ENCODE data around the gene EEF1AKMT3. TPM values are rescaled to one million over a fixed set of nuclear protein-coding genes. Genes with fewer than 3 reads are reported as not detected.
A peak's percentile ranks its signal among the peaks of the same experiment; 100 is the strongest.
"Not testable (repeated sequence)": the region's sequence is repeated elsewhere in the genome, so short reads cannot be mapped to it uniquely, and the experiment has no call there.

The EEF1AKMT3 gene
- total RNA-seq, 2 experiments from 2014 or later, result 3.1 to 3.2 TPM

DNA sequence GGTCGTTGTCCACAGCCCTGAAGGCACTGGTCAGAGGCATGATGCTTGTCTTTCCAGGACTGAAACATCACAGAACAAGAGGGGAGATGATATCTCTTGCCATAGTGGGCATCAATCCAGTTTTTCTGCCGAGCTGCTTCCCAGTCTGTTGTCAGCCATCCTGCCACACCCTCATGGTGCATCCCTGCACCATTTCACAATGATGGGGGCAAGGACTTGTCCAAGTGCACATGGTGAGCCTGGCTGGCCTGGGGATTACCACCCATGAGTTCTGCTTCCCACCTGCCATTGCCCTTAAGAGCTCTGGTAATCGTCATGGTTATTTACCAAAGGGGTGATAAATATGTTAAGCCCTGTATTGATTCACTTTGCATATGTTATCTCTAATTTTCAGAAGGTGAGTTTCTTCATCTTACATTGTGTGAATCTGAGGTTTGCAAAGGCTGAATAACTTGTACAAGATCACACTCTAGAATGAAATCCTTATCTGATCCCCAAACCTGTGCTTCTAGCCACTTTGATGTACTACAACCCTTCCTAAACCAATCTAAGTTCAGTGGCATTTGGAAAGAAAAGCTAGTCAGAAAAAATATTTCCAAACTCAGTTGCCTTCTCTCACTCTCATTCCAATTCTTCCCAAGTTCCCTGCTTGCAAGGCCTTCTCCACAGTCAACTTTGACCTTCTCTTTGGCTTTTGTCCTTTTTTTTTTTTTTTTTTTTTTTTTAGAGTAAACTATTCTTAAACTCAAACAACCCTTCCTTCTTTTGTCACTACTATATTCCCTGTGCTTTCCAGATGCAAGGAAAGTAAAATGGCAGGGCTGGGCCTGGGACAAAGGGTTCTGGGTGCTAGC, 43.8 kb downstream of the EEF1AKMT3 start:
- Mint-ChIP-seq H3K9me3 (ENCODE audit: insufficient read depth) (no peaks in the 10 kb centered on the region), H3K36me3 (ENCODE audit: low read depth) (peaks cover 14% of the 10 kb centered on the region), H3K4me3 (no peak overlapping the region), H3K27ac (peak overlapping the region; percentile 20), H3K4me1 (ENCODE audit: low read depth) (no peaks in the 10 kb centered on the region), H3K27me3 (ENCODE audit: low read depth) (no peaks in the 10 kb centered on the region)
- ChIA-PET CTCF (interaction anchor here (2.6 to 7.4 kb wide), 2 partner anchors 13 to 88 kb away, joined by 14 to 38 read pairs; no protein-coding TSS in a partner anchor), POLR2A (no interaction called here)
- no peak for DNase-seq
- ATAC-seq, result no peak

DNA sequence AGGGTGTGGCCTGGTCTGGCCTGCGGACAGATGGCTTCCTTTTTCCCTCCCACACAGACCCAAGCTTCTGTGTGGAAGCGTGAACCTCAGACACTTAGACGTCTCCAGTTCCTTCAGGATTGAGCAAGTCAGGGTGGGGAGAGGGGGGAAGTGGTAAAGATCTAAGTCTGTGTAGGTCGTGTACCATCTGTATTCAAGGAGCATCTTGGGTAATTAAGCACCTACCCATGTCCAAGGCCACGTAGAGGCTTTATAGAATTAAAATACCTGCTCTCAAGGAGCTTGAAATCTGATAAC, 44.4 kb downstream of the EEF1AKMT3 start:
- no peak overlapping the region for H3K27ac Mint-ChIP-seq
- no peak for DNase-seq
- H3K27me3 Mint-ChIP-seq (ENCODE audit: low read depth), result no peaks in the 10 kb centered on the region
- CTCF ChIA-PET, result interaction anchor here (1.1 to 7.4 kb wide), 3 partner anchors 13 to 88 kb away, joined by 3 to 38 read pairs (median 14); no protein-coding TSS in a partner anchor
- ATAC-seq, result no peak
- H3K36me3 Mint-ChIP-seq (ENCODE audit: low read depth), result peaks cover 15% of the 10 kb centered on the region
- H3K9me3 Mint-ChIP-seq (ENCODE audit: insufficient read depth), result no peaks in the 10 kb centered on the region
- H3K4me1 Mint-ChIP-seq (ENCODE audit: low read depth), result no peaks in the 10 kb centered on the region
- POLR2A ChIA-PET, result no interaction called here
- H3K4me3 Mint-ChIP-seq, result no peak overlapping the region

DNA sequence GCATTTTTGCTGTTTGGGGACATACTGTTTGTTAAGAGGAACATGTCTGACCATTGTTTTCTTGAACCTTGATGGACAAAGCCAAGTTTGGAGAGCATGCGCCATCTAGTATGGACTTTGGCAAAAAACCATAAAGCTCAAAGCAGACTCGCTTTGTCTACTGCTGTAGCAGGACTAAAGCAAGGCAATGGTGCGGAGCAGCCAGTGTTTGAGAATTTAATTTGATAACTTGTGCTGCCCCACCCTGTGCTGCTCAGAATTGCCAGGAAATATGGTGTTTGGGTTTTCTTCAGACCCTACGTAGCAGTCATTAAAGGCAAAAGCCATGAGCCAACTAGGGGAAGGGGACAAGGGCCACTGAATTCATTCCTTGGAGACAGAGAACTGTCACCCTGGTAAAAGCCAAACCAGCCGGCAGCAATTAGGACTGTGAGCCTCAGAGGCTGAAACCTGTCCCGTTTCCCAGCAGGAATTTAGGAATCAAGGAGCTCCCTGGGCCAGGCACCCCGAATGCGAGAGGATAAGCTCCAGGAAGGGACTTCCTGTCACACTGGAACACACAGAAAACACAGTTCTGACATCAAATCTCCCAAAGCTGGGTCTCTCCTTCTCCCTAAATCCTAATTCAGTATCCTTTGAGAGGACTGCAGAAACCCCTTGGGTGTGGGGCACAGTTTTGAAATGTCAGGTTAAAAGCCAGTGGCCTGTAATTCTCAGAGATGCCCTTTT, 45.0 kb downstream of the EEF1AKMT3 start:
- ChIA-PET POLR2A (no interaction called here), CTCF (interaction anchor here (1.1 to 7.4 kb wide), 5 partner anchors 14 to 87 kb away, joined by 3 to 38 read pairs (median 6); no protein-coding TSS in a partner anchor)
- no peak overlapping the region for H3K4me3 Mint-ChIP-seq
- no peaks in the 10 kb centered on the region for H3K4me1 Mint-ChIP-seq (ENCODE audit: low read depth)
- no peak overlapping the region for H3K27ac Mint-ChIP-seq
- DNase-seq (no peak), ATAC-seq (no peak)
- H3K36me3 Mint-ChIP-seq (ENCODE audit: low read depth), result peaks cover 18% of the 10 kb centered on the region
- no peaks in the 10 kb centered on the region for H3K9me3 Mint-ChIP-seq (ENCODE audit: insufficient read depth)
- no peaks in the 10 kb centered on the region for H3K27me3 Mint-ChIP-seq (ENCODE audit: low read depth)

DNA sequence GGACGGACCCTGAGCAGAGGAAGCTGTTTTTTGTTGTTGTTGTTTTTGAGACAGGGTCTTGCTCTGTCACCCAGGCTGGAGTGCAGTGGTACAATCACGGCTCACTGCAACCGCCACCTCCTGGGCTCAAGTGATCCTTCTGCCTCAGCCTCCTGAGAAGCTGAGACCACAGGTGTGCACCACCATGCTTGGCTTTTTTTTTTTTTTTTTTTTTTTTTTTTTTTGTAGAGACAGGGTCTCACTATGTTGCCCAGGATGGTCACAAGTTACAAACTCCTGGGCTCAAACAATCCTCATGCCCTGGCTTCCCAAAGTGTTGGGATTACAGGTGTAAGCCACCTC, 45.5 kb downstream of the EEF1AKMT3 start:
- not testable (repeated sequence) for H3K27ac Mint-ChIP-seq; H3K4me3 Mint-ChIP-seq; H3K27me3 Mint-ChIP-seq (ENCODE audit: low read depth); H3K4me1 Mint-ChIP-seq (ENCODE audit: low read depth); H3K9me3 Mint-ChIP-seq (ENCODE audit: insufficient read depth); ATAC-seq; DNase-seq
- ChIA-PET CTCF (interaction anchor here (1.1 to 7.4 kb wide), 5 partner anchors 14 to 86 kb away, joined by 3 to 38 read pairs (median 6); no protein-coding TSS in a partner anchor), POLR2A (interaction anchor here (0.7 kb wide), 1 partner anchor 24 kb away, joined by 3 read pairs; no protein-coding TSS in a partner anchor)
- peaks cover 22% of the 10 kb centered on the region for H3K36me3 Mint-ChIP-seq (ENCODE audit: low read depth)

DNA sequence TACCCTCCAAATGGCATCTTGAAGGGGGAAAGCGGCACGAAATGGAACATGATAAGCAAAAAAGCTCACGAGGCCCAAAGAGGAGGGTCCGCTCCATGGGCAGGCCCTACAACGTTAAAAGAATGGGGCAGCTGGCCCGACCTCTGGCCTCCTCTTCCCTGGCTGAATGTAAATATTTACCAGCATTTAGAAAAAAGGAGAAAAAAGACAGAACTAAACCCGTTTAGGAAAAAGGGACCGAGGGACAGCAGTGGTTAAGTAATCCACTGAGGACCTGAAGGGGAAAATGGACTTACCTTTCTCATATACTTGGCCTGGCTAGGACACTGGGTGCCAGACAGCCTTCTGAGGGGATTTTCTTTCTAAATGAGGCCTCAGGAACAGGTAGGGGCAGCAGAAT, 47.7 kb downstream of the EEF1AKMT3 start:
- POLR2A ChIA-PET; H3K4me3 Mint-ChIP-seq; DNase-seq; H3K4me1 Mint-ChIP-seq (ENCODE audit: low read depth); H3K27ac Mint-ChIP-seq; H3K9me3 Mint-ChIP-seq (ENCODE audit: insufficient read depth); H3K27me3 Mint-ChIP-seq (ENCODE audit: low read depth); ATAC-seq: not testable (repeated sequence)
- CTCF ChIA-PET, result interaction anchor here (1.2 kb wide), 1 partner anchor 18 kb away, joined by 5 read pairs; no protein-coding TSS in a partner anchor
- peaks cover 37% of the 10 kb centered on the region for H3K36me3 Mint-ChIP-seq (ENCODE audit: low read depth)

DNA sequence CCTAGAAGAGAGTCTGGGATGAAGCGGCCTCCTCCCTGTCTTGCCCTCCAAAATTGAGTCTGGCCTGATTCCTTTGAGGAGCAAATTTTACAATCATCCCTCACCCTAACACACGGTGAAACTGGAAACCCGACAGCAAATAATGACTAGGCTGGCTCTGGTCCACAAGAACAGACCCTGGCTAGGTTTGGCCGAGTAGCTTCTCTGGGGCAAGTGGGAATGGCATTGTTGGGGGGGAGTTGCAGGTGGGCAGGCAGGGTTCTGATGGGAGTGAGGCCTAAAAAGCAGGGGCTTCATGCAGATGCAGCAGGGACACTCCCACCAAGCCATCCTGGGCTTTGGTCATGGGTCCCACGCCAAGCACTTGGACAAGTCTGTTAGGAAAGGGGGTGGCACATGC, 48.6 kb downstream of the EEF1AKMT3 start:
- H3K4me3 Mint-ChIP-seq; H3K27ac Mint-ChIP-seq; ATAC-seq; H3K27me3 Mint-ChIP-seq (ENCODE audit: low read depth); H3K9me3 Mint-ChIP-seq (ENCODE audit: insufficient read depth); H3K4me1 Mint-ChIP-seq (ENCODE audit: low read depth); DNase-seq; POLR2A ChIA-PET: not testable (repeated sequence)
- peaks cover 44% of the 10 kb centered on the region for H3K36me3 Mint-ChIP-seq (ENCODE audit: low read depth)
- CTCF ChIA-PET, result interaction anchor here (1.2 kb wide), 1 partner anchor 19 kb away, joined by 5 read pairs; no protein-coding TSS in a partner anchor

DNA sequence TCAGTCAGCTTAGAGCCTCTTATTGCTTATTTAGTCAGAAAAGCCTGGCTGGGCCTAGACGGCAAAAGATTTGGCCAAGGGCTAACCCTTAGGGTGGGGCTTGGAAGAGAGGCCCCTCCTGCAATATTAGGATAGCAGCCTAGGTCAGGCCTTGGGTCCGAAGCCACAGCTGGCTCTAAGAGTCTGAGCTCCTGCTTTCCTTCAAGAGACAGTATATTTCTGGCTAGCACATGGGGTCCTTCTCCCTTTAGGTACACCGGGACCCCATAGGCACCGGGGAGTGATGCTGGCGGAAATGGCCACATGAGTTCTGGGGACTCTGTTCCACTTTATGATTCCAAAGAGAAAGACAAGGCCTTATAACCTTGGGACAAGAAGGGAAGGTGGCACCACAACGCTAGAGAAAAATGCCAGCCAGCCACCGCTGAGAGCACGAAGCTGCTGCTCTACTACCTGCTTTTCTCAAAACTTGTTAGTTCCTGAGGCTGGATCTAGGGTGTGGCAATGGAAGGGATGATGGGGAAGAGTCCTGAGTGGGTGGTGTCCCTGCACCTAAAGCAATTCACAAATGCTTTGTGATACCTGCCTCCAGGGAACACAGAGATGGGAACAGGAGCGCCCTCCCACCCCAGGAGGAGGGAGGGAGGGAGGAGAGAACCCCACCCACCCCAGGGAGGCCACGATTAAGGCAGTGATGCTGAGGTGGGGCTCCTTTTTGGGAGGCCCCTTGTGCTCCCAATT, 49.2 kb downstream of the EEF1AKMT3 start:
- CTCF ChIA-PET, result interaction anchor here (1.2 kb wide), 1 partner anchor 19 kb away, joined by 5 read pairs; no protein-coding TSS in a partner anchor
- H3K27me3 Mint-ChIP-seq (ENCODE audit: low read depth), result no peaks in the 10 kb centered on the region

DNA sequence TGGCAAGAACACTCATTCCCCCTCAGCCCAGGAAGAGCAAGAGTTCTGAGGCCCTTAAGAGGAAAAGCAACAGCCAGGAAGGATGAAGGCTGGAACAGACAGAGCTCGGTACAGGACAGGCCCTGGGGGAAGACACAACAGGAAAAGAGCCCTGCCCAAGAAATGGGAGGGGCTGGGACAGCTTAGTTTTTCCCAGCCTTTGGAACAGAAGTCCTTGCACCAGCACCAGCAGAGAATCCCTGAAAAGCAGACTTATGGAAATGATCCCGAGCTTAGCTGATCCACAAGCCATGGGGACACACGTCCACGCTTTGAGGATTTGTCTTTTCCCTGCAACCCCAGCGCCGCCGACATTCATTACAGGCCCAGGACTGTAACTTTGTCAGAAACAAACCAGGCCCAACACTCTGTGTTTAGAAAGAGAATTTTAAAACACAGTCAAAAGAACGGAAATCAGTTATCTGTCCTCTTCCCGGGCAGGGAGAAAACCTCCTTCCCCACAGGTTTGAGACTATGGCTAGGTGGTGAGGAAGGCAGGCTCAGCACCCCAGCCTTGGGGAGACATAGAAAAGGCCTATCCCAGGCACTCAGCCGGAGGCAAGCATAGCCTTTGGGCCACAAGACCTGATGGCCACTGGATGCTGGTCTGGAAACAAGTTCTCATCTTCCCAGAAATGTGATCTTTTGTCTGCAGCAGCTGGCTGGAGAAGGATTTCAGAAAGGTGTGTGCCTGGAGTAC, 50.1 kb downstream of the EEF1AKMT3 start:
- Mint-ChIP-seq H3K27ac (peak overlapping the region; percentile 46), H3K4me1 (ENCODE audit: low read depth) (no peaks in the 10 kb centered on the region), H3K4me3 (no peak overlapping the region), H3K36me3 (ENCODE audit: low read depth) (peaks cover 55% of the 10 kb centered on the region), H3K9me3 (ENCODE audit: insufficient read depth) (no peaks in the 10 kb centered on the region), H3K27me3 (ENCODE audit: low read depth) (no peaks in the 10 kb centered on the region)
- ChIA-PET CTCF (interaction anchor here (1.1 kb wide), 2 partner anchors 40 to 63 kb away, joined by 3 read pairs; partner anchors contain the start of gene TSFM), POLR2A (no interaction called here)
- ATAC-seq (no peak), DNase-seq (no peak)

More for the DNA sequence above, 49.2 kb downstream of the EEF1AKMT3 start:
- Mint-ChIP-seq H3K36me3 (ENCODE audit: low read depth) (peaks cover 47% of the 10 kb centered on the region), H3K27ac (no peak overlapping the region), H3K9me3 (ENCODE audit: insufficient read depth) (no peaks in the 10 kb centered on the region), H3K4me3 (no peak overlapping the region), H3K4me1 (ENCODE audit: low read depth) (no peaks in the 10 kb centered on the region)
- POLR2A ChIA-PET, result no interaction called here
- DNase-seq (no peak), ATAC-seq (no peak)

DNA sequence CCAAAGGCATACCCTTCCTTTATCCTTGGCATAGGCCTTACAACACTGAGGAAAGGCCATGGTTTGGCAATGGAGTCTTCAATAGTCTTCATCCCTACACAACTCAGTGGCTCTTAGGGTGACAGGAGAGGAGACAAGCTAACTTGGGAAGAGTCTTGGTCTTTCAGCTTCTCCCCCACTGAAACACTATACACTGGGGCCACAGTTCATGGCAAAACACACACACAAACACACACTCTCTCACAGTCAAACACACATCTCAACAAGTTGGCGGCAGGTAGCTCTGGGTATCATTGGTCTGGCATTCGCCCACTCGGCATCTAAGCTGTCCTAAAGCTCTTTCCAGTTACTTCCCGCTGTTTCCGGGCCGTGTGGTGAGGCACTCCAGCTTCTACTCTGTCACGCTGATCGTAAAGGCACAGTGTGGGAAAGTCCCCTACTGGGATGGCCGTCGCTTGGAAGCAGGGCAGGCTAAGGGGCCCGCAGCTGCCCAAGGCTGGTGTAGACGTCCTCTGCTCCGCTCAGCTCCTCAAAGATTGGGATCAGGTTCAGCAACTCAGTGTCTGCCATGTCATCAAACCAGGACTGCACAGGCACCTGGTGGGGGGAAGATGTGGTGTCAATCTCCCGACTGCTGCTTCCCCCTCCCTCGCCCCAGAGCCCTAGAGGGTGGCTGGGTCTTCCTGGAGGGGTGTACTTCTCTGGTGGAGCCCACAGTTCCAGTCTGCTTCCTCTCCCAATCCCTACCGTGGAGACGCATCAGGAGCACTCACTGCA, 50.9 kb downstream of the EEF1AKMT3 start:
- Mint-ChIP-seq H3K36me3 (ENCODE audit: low read depth) (peaks cover 55% of the 10 kb centered on the region), H3K4me1 (ENCODE audit: low read depth) (no peaks in the 10 kb centered on the region), H3K27ac (no peak overlapping the region), H3K4me3 (no peak overlapping the region), H3K9me3 (ENCODE audit: insufficient read depth) (no peaks in the 10 kb centered on the region), H3K27me3 (ENCODE audit: low read depth) (no peaks in the 10 kb centered on the region)
- no peak for ATAC-seq
- DNase-seq, result no peak
- POLR2A ChIA-PET, result no interaction called here
- CTCF ChIA-PET, result interaction anchor here (1.1 kb wide), 2 partner anchors 40 to 64 kb away, joined by 3 read pairs; partner anchors contain the start of gene TSFM

DNA sequence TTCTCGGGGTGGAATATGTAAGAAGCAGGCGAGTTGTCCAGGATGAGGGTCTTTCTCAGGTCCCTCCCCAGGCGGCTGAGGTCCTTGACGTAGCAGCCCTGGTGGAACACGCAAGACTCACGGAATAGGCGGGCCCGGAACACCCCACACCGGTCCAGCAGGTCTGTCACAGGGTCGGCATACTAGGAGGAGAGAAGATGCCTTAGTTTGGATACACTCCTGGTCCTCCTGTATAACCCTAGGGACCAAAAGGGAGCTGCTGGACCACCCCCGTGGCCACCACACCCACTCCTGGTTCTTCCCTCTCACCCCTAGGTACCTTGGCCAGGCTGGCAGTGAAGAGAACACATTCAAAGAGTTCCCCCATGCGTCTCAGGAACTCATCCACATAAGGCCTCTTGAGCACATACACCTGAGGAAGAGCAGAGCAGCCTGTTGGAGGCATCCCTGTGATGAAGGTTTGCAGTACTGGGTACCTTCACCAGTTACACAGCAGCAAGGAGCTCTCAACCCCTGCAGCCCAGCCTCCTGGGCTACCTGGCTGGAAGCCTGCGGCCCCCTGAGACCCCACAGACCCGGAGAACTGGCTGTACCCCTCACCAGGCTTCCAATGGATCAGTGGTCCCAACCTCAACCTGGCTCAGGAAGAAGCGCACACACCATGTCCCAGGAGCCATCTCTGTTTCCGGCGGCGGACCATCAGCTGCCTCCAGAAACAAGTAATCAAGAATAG, 51.7 kb downstream of the EEF1AKMT3 start:
- CTCF ChIA-PET, result interaction anchor here (0.6 to 1.1 kb wide), 3 partner anchors 19 to 99 kb away, joined by 3 to 4 read pairs (median 3); partner anchors contain the start of gene TSFM

More for the DNA sequence above, 51.7 kb downstream of the EEF1AKMT3 start:
- Mint-ChIP-seq H3K9me3 (ENCODE audit: insufficient read depth) (no peaks in the 10 kb centered on the region), H3K27ac (no peak overlapping the region), H3K27me3 (ENCODE audit: low read depth) (no peaks in the 10 kb centered on the region), H3K36me3 (ENCODE audit: low read depth) (peaks cover 56% of the 10 kb centered on the region), H3K4me3 (no peak overlapping the region), H3K4me1 (ENCODE audit: low read depth) (peaks cover 1% of the 10 kb centered on the region)
- DNase-seq (no peak), ATAC-seq (no peak)
- POLR2A ChIA-PET, result no interaction called here

Measured in activated CD8-positive, alpha-beta T cell treated with anti-CD3 and anti-CD28 coated beads, Interleukin-2, amount 10 ng/mL, durations not matched to agents 7 days and 5 days (primary cell).